Inflammatory macrophage treated with lipopolysaccharide for 4 hours (primary cell): ENCODE measurements around the gene NBEA.

ENCODE experiments used
- DNase-seq: peaks from one replicate; pipeline ENCODE4 v3.0.0-alpha.2; 2020

The NBEA gene

DNA sequence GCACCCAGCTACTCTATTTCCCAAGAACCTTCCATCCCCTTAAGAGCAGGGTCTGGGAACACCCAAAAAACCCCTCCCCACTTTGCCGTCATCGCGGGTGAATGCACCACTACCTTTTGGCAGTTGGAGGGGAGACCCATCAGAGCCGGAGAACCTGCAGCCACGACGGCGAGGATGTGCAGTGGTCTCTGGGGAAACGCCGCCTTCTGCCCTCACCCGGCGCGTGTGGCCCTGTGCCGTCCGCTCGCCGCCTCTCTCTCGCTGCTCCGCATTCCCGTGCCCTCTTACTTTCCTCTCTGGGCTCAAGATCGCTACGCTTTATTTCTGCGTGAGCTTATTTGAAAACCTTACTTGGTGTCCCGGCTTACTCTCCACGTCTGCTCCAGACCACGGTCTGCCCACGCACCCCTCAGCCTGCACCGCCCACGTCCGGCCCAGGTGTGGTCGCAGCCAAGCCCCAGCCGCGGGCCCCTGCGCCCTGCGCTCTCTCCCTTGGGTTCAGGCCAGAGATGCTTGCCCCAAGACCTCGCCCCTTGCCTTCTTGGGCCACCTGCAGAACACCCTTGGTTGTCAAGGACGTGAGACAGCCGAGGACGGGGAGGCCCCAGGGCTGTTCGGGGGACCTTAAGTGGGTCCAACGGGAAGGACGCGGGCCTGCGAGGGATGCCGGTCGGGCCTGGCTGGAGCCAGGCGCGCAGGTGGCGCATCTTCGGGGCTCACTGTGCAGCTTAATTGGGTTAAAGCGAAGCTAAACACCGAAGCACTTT is 536.4 kb downstream of the NBEA start:
- DNase-seq: no peak

DNA sequence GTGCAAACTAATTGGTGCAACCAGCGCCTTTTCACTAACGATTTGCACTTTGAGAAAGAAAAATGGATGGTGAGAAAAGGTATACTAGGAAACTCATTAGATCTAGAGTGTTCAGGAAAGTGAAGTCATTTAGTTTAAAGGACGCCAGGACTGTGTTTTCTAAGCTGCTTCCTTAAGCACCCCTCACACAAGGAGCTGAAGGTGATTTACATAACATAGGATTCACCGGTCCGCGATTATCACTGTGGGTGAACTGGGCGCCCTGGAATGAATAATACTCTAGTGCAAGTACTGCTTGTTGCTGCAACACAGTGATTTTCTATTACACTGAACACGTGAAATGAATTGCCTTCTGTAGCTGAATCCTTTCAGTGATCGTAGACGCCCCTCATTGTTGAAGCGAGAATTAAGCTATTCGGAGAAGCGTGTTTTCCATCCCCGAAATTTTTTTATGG is 537.0 kb downstream of the NBEA start:
- no peak for DNase-seq

DNA sequence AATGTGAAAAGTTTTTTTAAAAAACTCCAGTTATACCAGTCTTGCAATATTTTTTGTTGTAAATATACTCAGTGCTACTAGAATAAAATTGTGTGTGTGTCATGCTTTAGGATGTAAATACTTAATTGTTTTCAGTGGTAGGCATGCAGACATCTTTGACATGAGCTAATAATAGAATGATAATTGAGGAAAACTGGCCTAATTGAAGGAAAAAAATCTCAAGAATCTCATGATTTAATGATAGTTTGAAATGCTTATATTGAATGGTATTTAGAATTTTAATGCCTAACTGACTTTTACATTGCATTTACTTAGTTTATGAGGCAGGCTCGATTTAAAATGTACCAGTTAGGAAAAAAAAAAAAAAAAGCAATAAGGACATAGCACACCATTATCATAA is 537.6 kb downstream of the NBEA start:
- DNase-seq: no peak

DNA sequence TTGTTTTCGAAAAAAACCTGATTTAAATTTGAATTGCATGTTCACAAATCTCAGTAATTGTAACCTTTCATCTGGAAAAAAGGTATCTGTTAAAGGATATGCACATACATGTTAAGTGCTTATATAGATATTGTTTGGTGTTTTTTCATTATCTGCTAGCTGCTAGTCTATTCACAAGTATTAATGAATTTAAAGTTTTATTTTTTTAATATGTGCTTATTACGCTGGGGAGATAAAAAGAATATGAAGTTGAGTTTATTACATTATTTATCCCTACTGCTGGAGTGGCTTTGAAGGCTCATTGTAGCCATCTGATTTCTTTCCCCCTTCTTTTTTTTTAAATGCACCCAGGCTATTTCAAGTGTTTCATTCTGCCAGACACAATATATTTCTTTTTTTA is 538.3 kb downstream of the NBEA start:
- DNase-seq: no peak

DNA sequence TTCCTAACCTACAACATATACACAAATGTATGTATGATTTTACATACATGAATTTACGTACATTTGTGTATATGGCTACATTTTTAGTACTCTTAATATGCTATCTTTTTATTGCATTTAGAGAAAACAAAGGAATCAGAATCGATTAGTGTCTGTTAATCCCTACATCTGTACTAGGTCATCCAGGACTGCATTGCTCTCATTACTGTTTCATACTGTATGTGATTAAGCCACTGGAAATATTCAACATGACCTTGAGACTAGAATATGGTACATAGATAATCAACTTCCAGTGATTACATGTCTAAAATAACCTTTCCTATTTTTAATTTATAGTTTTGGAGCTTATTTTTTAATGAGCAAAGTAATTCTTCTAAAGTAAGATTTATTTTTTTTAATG is 539.7 kb downstream of the NBEA start:
- no peak for DNase-seq

DNA sequence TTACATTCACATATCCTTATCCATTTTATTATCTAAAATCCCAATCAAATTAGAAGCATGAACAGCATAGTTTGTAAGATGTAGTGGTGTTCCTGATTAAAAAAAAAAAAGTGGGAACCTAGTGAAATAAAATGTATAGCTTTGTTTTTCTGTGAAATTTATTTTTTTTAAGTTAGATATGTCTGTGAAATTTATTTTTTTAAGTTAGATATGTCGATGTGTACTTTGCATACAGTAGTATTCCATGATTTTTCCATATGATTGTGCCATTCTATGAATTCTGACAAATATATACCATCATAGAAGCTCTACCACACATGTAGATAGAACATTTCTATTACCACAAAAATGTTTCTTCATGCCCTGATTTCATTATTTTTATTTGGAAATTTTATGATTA is 540.5 kb downstream of the NBEA start:
- DNase-seq: no peak

DNA sequence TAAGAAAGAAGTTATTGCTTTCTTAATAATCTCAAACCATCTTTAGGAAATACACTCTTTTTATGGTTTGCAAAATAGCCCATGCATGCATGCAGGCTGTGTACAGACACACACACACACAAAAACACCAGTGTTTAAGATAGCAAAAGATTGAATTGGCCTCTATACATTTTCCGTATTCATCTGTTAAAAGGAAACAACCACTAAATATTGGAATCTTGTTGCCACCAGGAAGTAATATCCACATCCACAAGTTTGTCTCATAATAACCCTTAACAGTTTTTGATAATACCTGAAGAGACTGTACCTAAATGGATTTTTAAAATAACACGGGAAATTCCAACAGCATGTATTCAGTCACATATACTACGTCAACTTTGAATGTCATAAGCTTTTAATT is 541.7 kb downstream of the NBEA start:
- DNase-seq: no peak

DNA sequence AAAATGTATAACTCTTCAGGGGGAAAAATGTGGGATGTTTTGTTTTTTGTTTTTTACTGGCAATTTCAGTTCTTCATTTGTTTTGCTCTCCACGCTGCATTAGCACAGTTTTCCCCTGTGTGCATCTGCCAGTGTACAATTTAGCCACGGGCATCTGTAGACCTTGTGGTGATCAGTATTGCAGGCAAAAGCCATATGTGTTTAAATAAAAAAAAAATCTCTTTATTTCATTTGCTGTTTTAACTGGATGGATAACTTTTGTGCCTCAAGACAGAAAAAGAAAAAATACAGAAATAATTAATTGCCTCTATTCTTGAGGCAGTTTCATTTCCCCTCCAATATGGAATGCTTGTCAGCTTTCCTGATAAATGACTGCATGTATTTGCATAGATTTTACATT is 542.3 kb downstream of the NBEA start:
- DNase-seq: no peak

DNA sequence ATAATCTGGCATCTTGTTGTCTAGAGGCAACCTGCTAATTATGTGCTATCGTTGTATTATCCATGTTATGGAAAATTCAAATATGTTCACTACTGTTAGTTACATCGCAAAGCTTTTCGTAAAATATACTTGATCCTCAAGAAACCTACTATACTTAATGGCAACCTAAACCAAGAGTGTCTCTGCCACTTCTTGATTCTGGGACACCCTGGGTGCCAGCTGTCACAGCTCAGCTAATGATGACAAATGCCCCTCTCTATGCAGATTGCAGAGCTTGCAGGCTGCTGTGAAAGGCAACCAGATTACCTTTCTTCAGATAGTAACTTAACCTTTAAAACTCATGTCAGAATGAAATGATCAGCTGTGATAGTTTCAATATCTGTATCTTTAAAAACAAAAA is 543.4 kb downstream of the NBEA start:
- DNase-seq: no peak

DNA sequence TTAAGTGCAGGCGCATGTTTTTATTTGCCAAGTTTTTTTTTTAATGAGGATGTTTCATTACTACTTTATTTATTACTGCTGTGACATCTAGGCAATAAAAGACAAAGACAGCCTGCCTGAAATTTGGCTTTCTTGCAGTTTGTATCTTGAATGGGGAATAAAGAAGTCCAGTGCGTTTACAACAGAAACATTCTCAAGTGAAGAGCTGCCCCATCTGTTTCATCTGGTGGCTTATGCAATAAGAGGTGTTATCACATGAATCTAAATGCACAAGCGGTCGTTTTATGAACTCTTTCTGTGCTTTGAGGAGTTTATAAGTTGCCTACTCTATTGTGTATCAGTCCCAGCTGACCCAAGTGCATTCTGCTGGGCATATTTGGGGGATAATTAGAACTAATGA is 547.0 kb downstream of the NBEA start:
- DNase-seq: no peak

DNA sequence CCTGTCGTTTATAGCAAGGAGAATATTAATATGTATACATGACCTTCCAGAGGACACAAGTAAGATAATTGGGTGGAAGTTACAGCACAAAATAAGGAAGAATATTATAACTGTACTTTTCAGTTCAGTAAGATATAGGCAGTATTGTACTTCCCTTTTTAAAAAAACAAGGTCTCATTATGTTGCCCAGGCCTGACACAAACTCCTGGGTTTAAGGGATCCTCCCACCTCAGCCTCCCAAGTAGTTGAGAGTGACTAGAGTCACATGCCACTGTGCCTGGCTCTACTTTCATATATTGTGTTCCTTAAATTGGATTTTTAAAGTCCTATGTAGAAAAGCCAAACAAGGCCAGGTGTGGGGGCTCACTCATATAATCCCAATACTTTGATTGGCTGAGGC is 553.9 kb downstream of the NBEA start:
- DNase-seq: peak; percentile 30

DNA sequence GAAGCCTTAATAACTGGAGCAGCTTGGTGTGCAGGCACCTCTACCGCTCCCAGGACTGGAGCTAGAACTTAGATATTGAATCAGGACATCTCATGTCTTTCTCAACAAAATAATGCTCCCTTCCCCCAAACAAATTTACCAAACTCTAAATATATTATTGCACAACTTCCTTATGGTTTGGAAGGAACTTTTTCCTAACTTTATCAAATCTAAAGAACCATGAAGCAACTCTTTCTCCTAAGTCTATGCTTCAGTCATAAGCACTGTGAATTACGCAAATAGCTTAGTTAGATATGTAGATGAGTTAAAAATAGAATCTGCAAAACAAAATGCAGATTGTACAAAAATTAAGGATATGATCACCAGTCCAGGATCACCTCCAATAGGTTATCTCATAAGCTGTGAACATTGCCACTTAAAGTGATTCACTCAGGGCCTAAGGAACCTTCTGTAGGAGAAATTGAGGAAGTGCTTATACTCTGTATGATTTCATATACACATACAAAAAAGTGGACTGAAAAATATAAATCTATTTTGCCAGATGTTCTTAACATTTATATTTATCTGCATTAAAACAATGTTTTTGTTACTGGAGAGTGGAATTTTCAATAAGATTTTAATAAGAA is 554.8 kb downstream of the NBEA start:
- DNase-seq: peak; percentile 50

DNA sequence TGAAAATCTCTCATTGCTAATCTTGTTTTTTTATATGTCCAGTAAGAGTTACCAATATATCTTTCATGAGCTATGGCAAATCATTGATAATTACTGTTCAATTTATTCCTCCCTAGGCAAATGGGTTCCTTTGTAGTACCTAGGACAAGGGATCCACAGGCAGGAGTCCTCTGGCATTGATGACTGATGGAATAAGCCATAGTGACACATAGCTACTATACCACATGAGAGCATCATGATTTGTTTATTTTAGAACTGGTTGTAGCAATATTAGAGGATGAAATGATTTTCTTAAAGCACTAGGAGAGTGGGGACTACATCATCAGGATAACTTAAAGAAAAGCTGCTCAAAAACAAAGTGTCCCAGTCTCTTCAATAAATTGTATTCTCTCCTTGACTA is 556.2 kb downstream of the NBEA start:
- DNase-seq: no peak

DNA sequence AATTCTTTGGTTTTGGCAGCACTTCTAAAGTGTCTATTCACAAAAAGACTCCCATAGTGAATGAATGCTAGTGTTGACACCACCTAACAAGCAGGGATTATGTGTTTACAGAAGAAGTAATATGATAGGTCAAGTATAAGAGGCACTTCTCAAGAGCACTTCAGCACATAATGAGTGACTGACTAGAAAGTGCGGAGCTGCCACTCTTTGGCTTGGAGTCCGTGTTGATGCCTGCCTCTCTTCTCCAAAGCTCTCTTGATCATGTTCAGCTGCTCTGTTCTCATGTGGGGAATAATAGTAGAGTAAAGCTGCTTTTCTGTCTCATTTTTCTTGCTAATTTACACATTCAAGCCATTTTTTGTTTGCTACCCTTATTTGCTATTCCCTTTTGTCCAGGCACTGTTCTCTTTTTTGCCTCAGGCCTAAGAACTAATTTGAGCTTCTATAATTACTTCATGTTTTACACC is 557.2 kb downstream of the NBEA start:
- no peak for DNase-seq

DNA sequence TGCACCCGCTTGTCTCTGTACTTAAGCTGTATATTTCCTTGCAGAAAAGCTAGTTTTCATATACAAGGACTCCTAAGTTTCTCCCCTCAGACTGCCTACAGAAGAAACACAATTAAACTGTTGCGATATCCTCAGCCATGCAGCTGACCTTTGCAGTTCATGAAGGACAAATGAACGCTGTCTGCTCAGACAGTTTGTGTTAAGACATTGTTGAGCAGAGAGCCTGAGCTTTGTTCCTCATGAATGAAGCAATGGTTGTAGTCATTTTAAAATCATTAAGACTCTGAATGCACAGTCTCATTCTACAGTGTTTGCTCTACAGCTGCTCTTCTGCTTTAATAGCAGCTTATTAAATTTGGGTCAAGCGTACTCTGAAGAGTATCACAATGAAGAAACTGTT is 557.6 kb downstream of the NBEA start:
- no peak for DNase-seq

DNA sequence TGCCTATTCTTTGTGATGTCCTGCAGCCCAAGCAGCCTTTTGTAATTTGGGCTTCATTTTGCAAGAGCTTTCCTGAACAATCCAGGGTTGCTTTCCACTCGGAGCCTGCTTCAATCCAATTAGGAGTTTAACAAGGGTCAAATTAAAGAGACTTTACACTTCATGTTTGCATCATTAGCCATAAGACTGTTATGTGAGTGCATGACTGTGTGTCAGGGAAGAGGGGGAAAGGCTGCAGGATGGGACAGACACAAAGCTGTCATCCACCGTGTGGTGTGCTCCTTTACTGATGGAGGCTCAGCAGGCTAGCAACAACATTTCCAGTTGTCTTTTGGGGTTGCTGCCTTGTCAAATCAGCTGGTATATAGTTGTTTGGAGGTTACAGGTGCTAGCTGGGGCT is 558.1 kb downstream of the NBEA start:
- no peak for DNase-seq

DNA sequence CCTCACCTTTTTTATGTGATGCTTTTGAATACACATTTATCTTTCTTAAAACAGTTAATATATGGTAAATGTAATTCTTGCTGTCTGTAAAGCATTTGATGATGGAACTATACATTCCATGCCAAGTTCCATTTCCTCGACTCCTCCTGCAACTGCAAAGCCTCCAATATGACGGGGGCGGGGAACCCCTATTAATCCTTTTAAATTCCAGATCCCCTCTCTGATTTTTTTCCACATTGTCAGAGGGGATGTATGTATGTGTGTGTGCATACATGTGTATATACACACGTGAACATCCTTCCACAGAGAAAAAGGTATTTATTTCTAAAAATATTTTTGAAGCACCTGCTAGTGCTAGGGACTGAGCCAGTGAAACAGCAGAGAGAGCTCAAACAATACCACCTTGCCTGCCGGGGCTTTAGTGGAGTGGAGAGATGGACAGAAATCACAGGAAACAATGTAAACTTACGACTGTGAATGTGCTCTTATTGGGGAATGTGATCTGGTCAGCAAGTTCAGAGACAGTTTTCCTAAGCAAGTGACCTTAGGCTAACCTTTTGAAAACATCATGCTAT is 559.7 kb downstream of the NBEA start:
- DNase-seq: no peak

DNA sequence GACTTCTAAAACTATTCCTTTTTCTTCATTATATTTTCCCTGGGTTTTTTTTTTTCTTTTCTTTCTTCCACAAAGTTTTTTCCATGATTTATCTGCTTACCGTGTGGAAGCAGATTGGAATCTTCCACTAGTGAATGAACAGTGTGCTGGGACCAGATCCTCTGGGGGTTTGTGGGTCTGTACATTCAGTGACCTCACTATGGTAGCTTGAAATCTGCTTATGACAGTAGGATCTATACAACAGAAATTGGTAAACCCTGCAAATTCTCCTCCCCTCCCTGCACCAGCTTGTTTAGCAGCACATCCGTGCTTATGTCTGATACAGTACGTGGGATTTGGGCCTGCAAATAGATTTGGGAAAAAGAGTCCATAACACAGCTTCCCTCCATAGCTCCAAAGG is 560.4 kb downstream of the NBEA start:
- DNase-seq: no peak

DNA sequence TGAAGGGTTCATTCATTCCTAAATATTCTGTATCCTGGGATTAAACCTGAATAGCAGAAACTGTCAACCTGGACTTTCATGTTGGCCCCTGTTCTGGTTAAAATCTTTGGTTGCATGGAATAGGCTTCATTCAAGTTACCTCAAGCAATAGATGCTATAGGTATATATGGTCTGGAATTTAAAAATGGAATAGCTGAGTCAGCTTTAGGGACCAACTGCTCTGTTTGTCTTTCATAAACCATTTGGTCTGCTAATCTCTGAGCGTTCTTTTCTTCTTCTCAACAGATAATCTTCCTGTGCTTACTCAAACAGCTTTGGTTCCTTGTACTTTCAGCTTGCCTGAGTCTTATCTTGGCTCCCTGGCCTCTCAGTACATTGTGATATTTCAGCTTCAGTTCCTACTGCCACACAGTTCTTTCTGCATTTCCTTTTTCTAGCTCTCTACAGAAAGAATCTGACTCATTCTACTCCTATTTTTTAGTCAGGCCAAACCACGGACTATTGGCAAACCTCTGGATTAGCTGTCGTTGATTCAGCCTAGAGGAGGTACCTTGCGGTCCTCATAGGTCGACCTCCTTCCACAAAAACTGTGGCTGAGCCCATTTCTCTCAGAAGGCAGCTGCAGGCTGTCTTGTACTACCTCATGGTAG is 570.3 kb downstream of the NBEA start:
- peak; percentile 41 for DNase-seq

DNA sequence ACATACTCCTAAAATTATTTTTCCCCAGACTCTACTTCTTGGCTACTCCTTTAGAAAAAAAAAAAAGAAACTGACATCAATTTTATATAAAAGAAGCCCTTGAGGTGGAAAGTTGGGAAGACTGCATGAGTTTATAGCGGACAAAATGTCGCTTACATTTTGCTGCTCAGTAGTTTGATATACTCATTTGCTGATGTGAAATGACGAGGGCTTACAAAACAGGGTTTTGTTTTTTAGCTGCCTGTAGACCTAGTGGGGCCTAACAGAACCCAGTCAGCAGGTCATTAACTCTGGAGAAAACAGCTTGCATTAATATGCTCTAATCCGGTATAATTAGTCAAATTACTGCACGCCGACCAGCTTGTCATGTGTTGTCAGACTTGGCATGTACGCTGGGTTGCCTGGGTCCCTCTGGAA is 572.0 kb downstream of the NBEA start:
- no peak for DNase-seq

DNA sequence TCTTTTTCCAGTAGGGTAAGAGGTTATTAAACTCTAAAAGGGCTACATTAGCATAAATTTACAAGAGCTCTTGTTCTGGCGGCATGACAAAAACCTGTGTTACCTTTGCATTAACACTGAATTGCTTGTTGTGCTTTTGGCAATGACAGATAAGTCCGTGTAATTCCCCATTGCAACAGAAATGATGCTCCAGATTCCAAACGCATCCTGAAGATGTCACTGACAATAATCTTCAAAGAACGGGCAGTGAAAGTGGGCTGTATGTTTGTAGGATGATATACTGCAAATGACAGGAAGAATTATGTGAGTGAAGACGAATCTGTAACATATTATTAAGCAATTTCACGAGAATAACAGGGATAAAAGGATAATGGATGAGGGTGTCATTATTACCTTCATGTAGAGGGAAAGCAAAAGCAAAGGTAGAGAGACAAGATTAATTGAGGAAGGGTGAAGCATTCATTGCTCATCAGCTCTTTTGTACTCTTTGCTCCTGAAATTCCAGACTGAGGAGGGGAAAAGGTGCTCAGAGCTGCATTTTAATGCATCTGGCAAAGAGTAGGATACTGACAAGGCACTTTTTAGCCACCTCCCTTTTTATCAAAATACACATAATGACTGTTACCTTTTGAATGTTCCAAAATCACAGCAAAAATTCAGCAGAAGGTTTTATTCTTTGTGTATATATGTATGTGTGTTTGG is 572.9 kb downstream of the NBEA start:
- DNase-seq: no peak

DNA sequence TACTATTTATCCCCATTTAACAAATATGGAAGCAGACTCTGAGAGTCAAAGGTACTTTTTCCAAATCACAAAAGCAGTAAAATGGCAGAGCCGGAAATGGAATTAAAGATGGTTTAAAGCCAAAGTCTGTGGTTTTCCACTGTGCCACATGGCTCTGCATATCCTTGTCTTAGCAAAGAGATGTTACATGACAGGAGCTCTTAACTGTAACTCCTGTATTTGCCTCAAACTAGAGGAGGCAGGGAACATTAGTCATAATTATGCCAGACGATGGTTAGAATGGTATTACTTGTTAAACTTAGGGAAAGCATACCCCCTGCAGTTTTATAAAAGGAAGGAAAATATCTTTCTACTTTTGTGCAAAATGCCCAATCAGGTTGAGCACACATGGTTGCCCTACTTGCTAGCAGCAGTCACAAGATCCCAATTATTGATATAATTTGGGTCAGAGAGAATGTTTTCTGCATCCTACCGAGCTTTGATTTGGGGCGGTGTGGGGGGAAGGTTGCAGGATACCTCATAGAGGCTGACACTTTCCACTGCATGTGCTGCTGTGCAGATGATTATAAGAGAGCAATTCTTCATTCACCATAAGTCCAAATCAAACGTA is 576.4 kb downstream of the NBEA start:
- no peak for DNase-seq

DNA sequence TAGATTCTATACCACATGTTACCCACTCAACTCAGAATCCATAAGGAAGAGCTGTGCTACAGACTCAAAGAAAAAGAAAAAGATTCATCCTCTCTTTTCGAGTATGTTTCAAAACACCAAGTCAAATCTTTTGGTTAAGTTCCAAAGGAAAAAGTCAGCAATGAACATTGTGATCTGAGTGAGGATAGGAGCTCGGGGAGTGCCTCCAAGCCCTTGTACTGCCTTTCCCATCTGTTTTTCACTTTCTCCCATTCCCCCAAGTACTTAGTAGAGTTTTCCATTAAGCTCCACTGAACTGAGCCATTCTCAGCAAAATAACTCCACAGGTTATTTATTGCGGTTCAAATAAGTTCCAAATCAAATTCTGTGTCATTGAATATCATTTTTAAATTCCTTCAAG is 582.1 kb downstream of the NBEA start:
- no peak for DNase-seq
